Measurements from ENCODE around the gene SCGN.

The SCGN gene

GRCh38 chr6:25623065-25623464, 28.9 kb upstream of the SCGN start:
- Histone ChIP-seq H3K23ac (ENCODE audit: low read length in 2 of 2) (no peak overlapping the region), H2AK5ac (ENCODE audit: low read length, severe bottlenecking) (no peak overlapping the region), H4K8ac (ENCODE audit: low read length) (no peak overlapping the region), H3K4ac (ENCODE audit: low read depth in 1 of 2, low read length in 2 of 2) (no peak overlapping the region), H3K4me2 (ENCODE audit: low read length, poor library complexity, severe bottlenecking) (no peak overlapping the region), H4K91ac (ENCODE audit: low read length) (no peak overlapping the region), H3K27me3 (ENCODE audit: control insufficient read depth in 1 of 2, insufficient read depth in 1 of 2, low read length in 2 of 2) (no peaks in the 10 kb centered on the region), H3K9ac (ENCODE audit: low read length) (no peak overlapping the region), H3K4me3 (ENCODE audit: insufficient read depth in 1 of 2, low read depth in 1 of 2, low read length in 2 of 2) (no peak overlapping the region), H2BK12ac (ENCODE audit: low read length in 2 of 2) (no peak overlapping the region), H2AFZ (ENCODE audit: low read depth, low read length) (no peak overlapping the region), H2BK5ac (ENCODE audit: low read depth, low read length, poor library complexity, severe bottlenecking) (no peak overlapping the region), H3K27ac (ENCODE audit: low read length, poor library complexity, severe bottlenecking) (no peak overlapping the region), H3K9me3 (ENCODE audit: control insufficient read depth, low read length) (no peaks in the 10 kb centered on the region), H2BK15ac (ENCODE audit: low read depth, poor library complexity, severe bottlenecking) (no peak overlapping the region), H3K4me1 (ENCODE audit: control insufficient read depth, insufficient read depth, low read depth, low read length) (no peaks in the 10 kb centered on the region), H2BK120ac (ENCODE audit: low read depth, low read length) (no peak overlapping the region), H3K36me3 (ENCODE audit: control insufficient read depth in 1 of 2, insufficient read depth in 2 of 2, low read depth in 1 of 2, low read length in 2 of 2) (peaks cover 7 to 25% of the 10 kb centered on the region in 2 experiments), H3K14ac (ENCODE audit: low read length in 2 of 2) (no peak overlapping the region), H3K18ac (ENCODE audit: low read depth in 1 of 2, low read length in 2 of 2) (no peak overlapping the region), H3K79me1 (replicated peaks; ENCODE audit: low read length, poor library complexity, severe bottlenecking) (no peaks in the 10 kb centered on the region)
- 53% methylated on average over 1 of the region's 1 CpG for WGBS
- DNase-seq: no peak

DNA sequence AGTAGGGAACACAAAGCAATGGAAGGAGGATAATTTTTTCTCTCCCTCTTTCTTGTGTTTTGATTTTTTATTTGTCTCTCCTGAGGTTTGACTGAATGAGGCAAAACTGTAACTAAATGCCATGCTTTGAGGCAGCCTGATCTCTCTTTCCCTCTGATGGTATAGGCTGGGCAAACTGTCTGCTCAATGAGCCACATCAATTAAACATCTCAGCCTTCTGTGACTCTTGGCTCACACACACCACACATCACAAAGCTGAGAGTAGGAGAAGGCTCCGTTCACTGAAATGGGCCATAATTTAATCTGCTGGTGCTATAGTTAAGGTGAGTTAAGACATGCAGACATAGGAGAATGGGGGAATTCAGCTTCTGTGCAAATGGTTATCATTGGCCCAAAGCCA, 28.1 kb upstream of the SCGN start:
- Histone ChIP-seq H3K23ac (ENCODE audit: low read length in 2 of 2) (no peak overlapping the region), H3K79me1 (replicated peaks; ENCODE audit: low read length, poor library complexity, severe bottlenecking) (no peaks in the 10 kb centered on the region), H3K18ac (ENCODE audit: low read depth in 1 of 2, low read length in 2 of 2) (no peak overlapping the region), H3K14ac (ENCODE audit: low read length in 2 of 2) (no peak overlapping the region), H3K27ac (ENCODE audit: low read length, poor library complexity, severe bottlenecking) (no peak overlapping the region), H2BK12ac (ENCODE audit: low read length in 2 of 2) (no peak overlapping the region), H4K91ac (ENCODE audit: low read length) (no peak overlapping the region), H3K27me3 (ENCODE audit: control insufficient read depth in 1 of 2, insufficient read depth in 1 of 2, low read length in 2 of 2) (no peaks in the 10 kb centered on the region), H3K9ac (ENCODE audit: low read length) (no peak overlapping the region), H3K4me2 (ENCODE audit: low read length, poor library complexity, severe bottlenecking) (no peak overlapping the region), H3K4me1 (ENCODE audit: control insufficient read depth, insufficient read depth, low read depth, low read length) (no peaks in the 10 kb centered on the region), H4K8ac (ENCODE audit: low read length) (no peak overlapping the region), H2BK120ac (ENCODE audit: low read depth, low read length) (no peak overlapping the region), H2BK15ac (ENCODE audit: low read depth, poor library complexity, severe bottlenecking) (no peak overlapping the region), H2AK5ac (ENCODE audit: low read length, severe bottlenecking) (no peak overlapping the region), H2AFZ (ENCODE audit: low read depth, low read length) (no peak overlapping the region), H3K4ac (ENCODE audit: low read depth in 1 of 2, low read length in 2 of 2) (no peak overlapping the region), H3K4me3 (ENCODE audit: insufficient read depth in 1 of 2, low read depth in 1 of 2, low read length in 2 of 2) (no peak overlapping the region), H2BK5ac (ENCODE audit: low read depth, low read length, poor library complexity, severe bottlenecking) (no peak overlapping the region), H3K36me3 (ENCODE audit: control insufficient read depth in 1 of 2, insufficient read depth in 2 of 2, low read depth in 1 of 2, low read length in 2 of 2) (peaks cover 7 to 25% of the 10 kb centered on the region in 2 experiments), H3K9me3 (ENCODE audit: control insufficient read depth, low read length) (no peaks in the 10 kb centered on the region)
- DNase-seq: no peak
- WGBS: 77% methylated on average over 1 of the region's 1 CpG

DNA sequence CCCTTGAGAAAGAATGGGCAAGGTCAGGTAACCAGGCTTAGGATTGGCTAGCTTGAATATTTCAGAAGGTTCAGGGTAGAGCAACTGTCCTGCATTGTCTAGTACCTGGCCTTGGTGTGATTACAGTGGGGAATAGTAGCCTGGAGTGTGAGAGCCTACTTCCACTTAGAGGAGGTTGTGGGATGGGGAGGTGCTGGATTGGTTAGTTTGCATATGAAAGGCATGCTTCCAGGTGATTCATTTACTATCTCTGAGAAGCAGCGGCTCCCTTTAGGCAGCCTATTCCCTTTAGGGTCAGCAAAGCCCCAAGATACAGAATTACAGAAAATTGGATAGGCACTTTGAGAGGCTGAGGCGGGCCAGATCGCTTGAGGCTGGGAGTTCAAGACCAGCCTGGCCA, 25.0 kb upstream of the SCGN start:
- no peak overlapping the region for H2BK120ac ChIP-seq (ENCODE audit: low read depth, low read length)
- H2BK15ac ChIP-seq (ENCODE audit: low read depth, poor library complexity, severe bottlenecking): no peak overlapping the region
- H3K27me3 ChIP-seq (ENCODE audit: control insufficient read depth in 1 of 2, insufficient read depth in 1 of 2, low read length in 2 of 2): peaks cover 7 to 8% of the 10 kb centered on the region in 2 experiments
- H3K23ac ChIP-seq (ENCODE audit: low read length in 2 of 2): no peak overlapping the region
- H3K9me3 ChIP-seq (ENCODE audit: control insufficient read depth, low read length): no peaks in the 10 kb centered on the region
- no peak overlapping the region for H3K9ac ChIP-seq (ENCODE audit: low read length)
- H3K79me1 ChIP-seq (replicated peaks; ENCODE audit: low read length, poor library complexity, severe bottlenecking): no peaks in the 10 kb centered on the region
- no peak for DNase-seq
- no peak overlapping the region for H3K4me3 ChIP-seq (ENCODE audit: insufficient read depth in 1 of 2, low read depth in 1 of 2, low read length in 2 of 2)
- no peak overlapping the region for H4K8ac ChIP-seq (ENCODE audit: low read length)
- no peak overlapping the region for H2AK5ac ChIP-seq (ENCODE audit: low read length, severe bottlenecking)
- no peak overlapping the region for H3K4ac ChIP-seq (ENCODE audit: low read depth in 1 of 2, low read length in 2 of 2)
- H2AFZ ChIP-seq (ENCODE audit: low read depth, low read length): no peak overlapping the region
- no peak overlapping the region for H3K4me2 ChIP-seq (ENCODE audit: low read length, poor library complexity, severe bottlenecking)
- no peak overlapping the region for H2BK5ac ChIP-seq (ENCODE audit: low read depth, low read length, poor library complexity, severe bottlenecking)
- peaks cover 3% of the 10 kb centered on the region for H3K4me1 ChIP-seq (ENCODE audit: control insufficient read depth, insufficient read depth, low read depth, low read length)
- no peak overlapping the region for H3K27ac ChIP-seq (ENCODE audit: low read length, poor library complexity, severe bottlenecking)
- H3K14ac ChIP-seq (ENCODE audit: low read length in 2 of 2): no peak overlapping the region
- no peak overlapping the region for H3K18ac ChIP-seq (ENCODE audit: low read depth in 1 of 2, low read length in 2 of 2)
- no peak overlapping the region for H2BK12ac ChIP-seq (ENCODE audit: low read length in 2 of 2)
- peaks cover 3 to 4% of the 10 kb centered on the region in 2 experiments for H3K36me3 ChIP-seq (ENCODE audit: control insufficient read depth in 1 of 2, insufficient read depth in 2 of 2, low read depth in 1 of 2, low read length in 2 of 2)
- no peak overlapping the region for H4K91ac ChIP-seq (ENCODE audit: low read length)
- 72% methylated on average over 3 of the region's 3 CpGs for WGBS

DNA sequence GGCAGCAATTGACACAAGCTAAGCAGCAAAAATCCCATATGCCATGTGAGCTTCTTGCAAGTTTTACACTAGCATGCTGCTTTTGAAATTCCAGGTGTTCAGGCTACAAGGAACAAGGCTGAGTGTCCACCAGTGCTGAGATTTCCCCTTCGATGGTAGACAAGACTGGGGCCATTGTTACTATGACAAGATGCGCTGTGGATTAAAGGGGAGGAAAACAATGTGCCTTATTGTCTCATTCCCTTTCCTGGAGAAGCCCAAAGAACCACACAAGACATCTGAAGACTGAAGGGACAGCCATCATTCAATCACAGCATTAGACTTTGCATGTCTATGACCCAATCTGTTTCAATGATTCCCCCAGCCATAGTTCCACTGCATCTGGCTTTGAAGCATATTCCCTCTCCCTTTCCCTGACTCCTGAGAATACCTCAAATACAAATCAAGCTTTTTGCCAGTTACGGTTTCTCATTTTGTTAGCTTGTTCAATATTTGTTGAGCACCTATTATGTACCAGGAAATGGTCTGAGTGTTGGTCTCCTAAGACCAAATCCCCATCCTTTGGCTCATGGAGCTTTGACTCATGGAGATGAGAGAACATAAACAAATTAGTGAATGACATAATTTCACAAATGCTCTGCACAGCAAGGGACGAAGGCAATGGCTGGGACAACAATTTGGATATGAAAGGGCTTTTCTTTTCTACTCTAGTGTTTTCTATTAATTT, 23.4 kb upstream of the SCGN start:
- 88% methylated on average over 3 of the region's 4 CpGs for WGBS
- no peak overlapping the region for H2AK5ac ChIP-seq (ENCODE audit: low read length, severe bottlenecking)
- peaks cover 3% of the 10 kb centered on the region for H3K4me1 ChIP-seq (ENCODE audit: control insufficient read depth, insufficient read depth, low read depth, low read length)
- no peaks in the 10 kb centered on the region for H3K36me3 ChIP-seq (ENCODE audit: control insufficient read depth in 1 of 2, insufficient read depth in 2 of 2, low read depth in 1 of 2, low read length in 2 of 2)
- H3K23ac ChIP-seq (ENCODE audit: low read length in 2 of 2): no peak overlapping the region
- H3K9ac ChIP-seq (ENCODE audit: low read length): no peak overlapping the region
- no peak overlapping the region for H3K27ac ChIP-seq (ENCODE audit: low read length, poor library complexity, severe bottlenecking)
- no peak overlapping the region for H3K18ac ChIP-seq (ENCODE audit: low read depth in 1 of 2, low read length in 2 of 2)
- no peak overlapping the region for H4K8ac ChIP-seq (ENCODE audit: low read length)
- H3K79me1 ChIP-seq (replicated peaks; ENCODE audit: low read length, poor library complexity, severe bottlenecking): no peaks in the 10 kb centered on the region
- H2AFZ ChIP-seq (ENCODE audit: low read depth, low read length): no peak overlapping the region
- no peak overlapping the region for H2BK5ac ChIP-seq (ENCODE audit: low read depth, low read length, poor library complexity, severe bottlenecking)
- no peak overlapping the region for H2BK12ac ChIP-seq (ENCODE audit: low read length in 2 of 2)
- no peak overlapping the region for H2BK120ac ChIP-seq (ENCODE audit: low read depth, low read length)
- H3K4me2 ChIP-seq (ENCODE audit: low read length, poor library complexity, severe bottlenecking): no peak overlapping the region
- H3K27me3 ChIP-seq (ENCODE audit: control insufficient read depth in 1 of 2, insufficient read depth in 1 of 2, low read length in 2 of 2): peaks cover 7 to 8% of the 10 kb centered on the region in 2 experiments
- DNase-seq: no peak
- H2BK15ac ChIP-seq (ENCODE audit: low read depth, poor library complexity, severe bottlenecking): no peak overlapping the region
- no peak overlapping the region for H3K14ac ChIP-seq (ENCODE audit: low read length in 2 of 2)
- no peak overlapping the region for H3K4me3 ChIP-seq (ENCODE audit: insufficient read depth in 1 of 2, low read depth in 1 of 2, low read length in 2 of 2)
- H3K9me3 ChIP-seq (ENCODE audit: control insufficient read depth, low read length): no peaks in the 10 kb centered on the region
- no peak overlapping the region for H4K91ac ChIP-seq (ENCODE audit: low read length)
- H3K4ac ChIP-seq (ENCODE audit: low read depth in 1 of 2, low read length in 2 of 2): no peak overlapping the region
